SK-N-SH (cell line): ENCODE results near the gene SDCCAG8. TPM values are rescaled to one million over a fixed set of nuclear protein-coding genes. Genes with fewer than 3 reads are reported as not detected.

Source experiments
- CTCF ChIA-PET: fragments of 300-600, 350-600 bp; formaldehyde crosslinking; extraction: SDS; loops from one replicate; lab custom pipeline; 2021; lab: Yijun Ruan, JAX
- POLR2A ChIA-PET: fragments of 350-600 bp; sonication (Branson Sonifier 250); formaldehyde crosslinking; extraction: SDS; loops from one replicate; lab custom pipeline; 2020; ENCODE audit warnings: antibody characterized with exemption, inconsistent platforms; lab: Yijun Ruan, JAX
- DNase-seq: peaks from one replicate; pipeline ENCODE4 v3.0.0; 2012
- H2AFZ ChIP-seq: fragments of 200-600 bp; sonication (generic); 2 replicates; pipeline ENCODE4 v1.8.1; 2016; ENCODE audit warnings: antibody characterized with exemption, mild to moderate bottlenecking, low read depth
- H3F3A ChIP-seq: fragments of 200-600 bp; sonication (generic); replicated peaks from 2 replicates; pipeline ENCODE3; 2016; ENCODE audit warnings: antibody characterized with exemption, mild to moderate bottlenecking; ENCODE audit not compliant: insufficient read depth
- H3K27ac ChIP-seq, 2 experiments: fragments of 200-500 bp in 1 of 2; fragments of 200-600 bp in 1 of 2; sonication (Bioruptor generic) in 1 of 2; sonication (generic), shearing (Covaris generic) in 1 of 2; 2 replicates each; pipeline versions ENCODE4 v1.5.1 to v1.6.1; 2014 to 2016; ENCODE audit warnings: low read depth in 2 of 2, inconsistent platforms in 1 of 2, low read length in 1 of 2, mild to moderate bottlenecking in 1 of 2, mixed read lengths in 1 of 2
- H3K27me3 ChIP-seq: fragments of 200-600 bp; sonication (generic), shearing (Covaris generic); 2 replicates; pipeline ENCODE4 v1.6.1; 2016; ENCODE audit warnings: mixed run types; ENCODE audit not compliant: insufficient read depth
- H3K36me3 ChIP-seq, 2 experiments: fragments of 200-500 bp in 1 of 2; fragments of 200-600 bp in 1 of 2; sonication (Bioruptor generic) in 1 of 2; sonication (generic) in 1 of 2; replicated peaks in 1 of 2; 2 replicates each; pipeline versions ENCODE3 to v1.5.1; 2014 to 2016; ENCODE audit warnings: low read length in 1 of 2, mild to moderate bottlenecking in 1 of 2; ENCODE audit not compliant: insufficient read depth in 2 of 2, control insufficient read depth in 1 of 2
- H3K4me1 ChIP-seq, 2 experiments: fragments of 200-500 bp in 1 of 2; fragments of 200-600 bp in 1 of 2; sonication (Bioruptor generic) in 1 of 2; sonication (generic), shearing (Covaris generic) in 1 of 2; 2 replicates each; pipeline versions ENCODE4 v1.5.1 to v1.6.1; 2014 to 2016; ENCODE audit warnings: low read depth in 1 of 2, low read length in 1 of 2, mixed run types in 1 of 2; ENCODE audit not compliant: insufficient read depth in 2 of 2, control insufficient read depth in 1 of 2
- H3K4me2 ChIP-seq: fragments of 200-600 bp; sonication (generic), shearing (Covaris generic); 2 replicates; pipeline ENCODE4 v1.6.1; 2017; ENCODE audit warnings: mixed run types
- H3K4me3 ChIP-seq, 2 experiments: fragments of 200-500 bp in 1 of 2; fragments of 200-600 bp in 1 of 2; sonication (Bioruptor generic) in 1 of 2; sonication (generic), shearing (Covaris generic) in 1 of 2; 2 replicates each; pipeline versions ENCODE4 v1.5.1 to v1.8.1; 2014 to 2016; ENCODE audit warnings: low read depth in 2 of 2, inconsistent platforms in 1 of 2, low read length in 1 of 2, mild to moderate bottlenecking in 1 of 2, mixed read lengths in 1 of 2, moderate library complexity in 1 of 2
- H3K79me2 ChIP-seq: fragments of 200-600 bp; sonication (generic); 2 replicates; pipeline ENCODE4 v1.8.1; 2017; ENCODE audit warnings: mild to moderate bottlenecking; ENCODE audit not compliant: insufficient read depth
- H3K9ac ChIP-seq: fragments of 200-600 bp; sonication (generic); 2 replicates; pipeline ENCODE4 v1.6.1; 2017; ENCODE audit warnings: mixed run types
- H3K9me2 ChIP-seq: fragments of 200-600 bp; sonication (generic); 2 replicates; pipeline ENCODE4 v1.6.1; 2017; ENCODE audit warnings: mixed run types
- H3K9me3 ChIP-seq: fragments of 200-600 bp; sonication (generic); 2 replicates; pipeline ENCODE4 v1.6.1; 2017; ENCODE audit warnings: mixed run types, mild to moderate bottlenecking, moderate library complexity
- H4K20me1 ChIP-seq: fragments of 200-600 bp; sonication (generic); 2 replicates; pipeline ENCODE4 v1.6.1; 2017; ENCODE audit warnings: mild to moderate bottlenecking, mixed run types; ENCODE audit not compliant: insufficient read depth
- CTCF ChIP-seq: fragments of 200-600 bp; sonication (generic); IDR thresholded peaks from 2 replicates; pipeline ENCODE4 v1.6.1; 2017; ENCODE audit warnings: antibody characterized with exemption, mild to moderate bottlenecking, moderate library complexity
- EP300 ChIP-seq, 2 experiments: IDR thresholded peaks; 2 replicates each; pipeline versions ENCODE4 v1.4.0 to v1.6.1; 2012; ENCODE audit warnings: borderline replicate concordance in 1 of 2, low read depth in 1 of 2, low read length in 1 of 2
- GABPA ChIP-seq: IDR thresholded peaks from 2 replicates; pipeline ENCODE4 v1.4.0; 2012; ENCODE audit warnings: low read depth, mild to moderate bottlenecking
- IRF3 ChIP-seq: fragments of 150-350 bp; IDR thresholded peaks from 2 replicates; pipeline ENCODE4 v1.6.1; 2016; ENCODE audit warnings: mild to moderate bottlenecking, low read depth, low read length
- MAX ChIP-seq: IDR thresholded peaks from 2 replicates; pipeline ENCODE4 v1.4.0; 2012; ENCODE audit warnings: low read depth
- MXI1 ChIP-seq: IDR thresholded peaks from 2 replicates; pipeline ENCODE4 v1.6.1; 2012; ENCODE audit warnings: mild to moderate bottlenecking, low read depth, low read length, improper control_type of control experiment
- PBX3 ChIP-seq: IDR thresholded peaks from 2 replicates; pipeline ENCODE4; 2012
- TAF1 ChIP-seq: IDR thresholded peaks from 2 replicates; pipeline ENCODE4 v1.6.1; 2012; ENCODE audit warnings: low read depth, mild to moderate bottlenecking, low read length, moderate library complexity, borderline replicate concordance
- TCF12 ChIP-seq: IDR thresholded peaks from 2 replicates; pipeline ENCODE4 v1.4.0; 2012
- WGBS: methylation state at CpG from one replicate; pipeline ENCODE4 v1.1.6; 2017; ENCODE audit warnings: low lambda C conversion rate; 5-methylcytosine and 5-hydroxymethylcytosine counted together
- polyA plus RNA-seq, 3 experiments: library from polyadenylated mRNA; depleted of rRNA; stranded (reverse); fragments of >200 nt; gene quantifications; 2 replicates each; pipeline ENCODE4 v1.2.3, GENCODE V29; 2012

Gene SDCCAG8
- polyA plus RNA-seq, 1 of the 3 experiments (the other 2 are of a cell fraction), result 22.7 TPM

- TF ChIP-seq PBX3 (no peak), IRF3 (no peak), EP300 (IDR thresholded peaks at IDR 0.05; ENCODE audit: borderline replicate concordance in 1 of 2, low read depth in 1 of 2, low read length in 1 of 2) (no peak), CTCF (no peak), TCF12 (no peak)
Measured at GRCh38 chr1:243363832-243364231, 108.0 kb downstream of the SDCCAG8 start (continued).

GRCh38 chr1:243364330-243364729 is 108.5 kb downstream of the SDCCAG8 start:
- Histone ChIP-seq H3K36me3 (peaks cover 9 to 21% of the 10 kb centered on the region in 2 experiments), H3F3A (no peaks in the 10 kb centered on the region), H3K4me2 (no peak overlapping the region), H3K9ac (no peak overlapping the region), H3K9me2 (no peaks in the 10 kb centered on the region), H3K4me1 (no peaks in the 10 kb centered on the region; a peak in 1 of 4 replicates), H3K27me3 (no peaks in the 10 kb centered on the region)
- WGBS, result 96% methylated on average over 2 of the region's 2 CpGs
- TF ChIP-seq MAX, result no peak
- TF ChIP-seq CTCF, result no peak
- no peak for TF ChIP-seq TAF1
- TF ChIP-seq MXI1, result no peak
- TF ChIP-seq GABPA, result no peak
- TF ChIP-seq, all 33 proteins: peak for 0
- CTCF ChIA-PET, result interaction anchor here (1.0 to 1.4 kb wide), 3 partner anchors 10 to 45 kb away, joined by 3 read pairs; no protein-coding TSS in a partner anchor
- Histone ChIP-seq H3K4me3 (no peak overlapping the region), H3K79me2 (no peaks in the 10 kb centered on the region), H3K27ac (no peak overlapping the region; a peak in 1 of 4 replicates), H3K9me3 (no peaks in the 10 kb centered on the region), H4K20me1 (no peaks in the 10 kb centered on the region), H2AFZ (no peak overlapping the region)
- DNase-seq, result no peak
- POLR2A ChIA-PET, result no interaction called here
